Left lung (tissue), 10 donors: ENCODE data around the gene SELENOF. TPM values are rescaled to one million over a fixed set of nuclear protein-coding genes. Genes with fewer than 3 reads are reported as not detected.

Source experiments
- ATAC-seq: fragments of 200-7000 bp; cut with Tn5 transposase; one replicate; pipeline ENCODE4 v1.9.1; 2020; ENCODE audit warnings: moderate library complexity
- DNase-seq, 4 donors: peaks; one replicate each; pipeline ENCODE4 v3.0.0-alpha.2; 2013 to 2020
- H3K27ac ChIP-seq, 2 donors: fragments of 200-600 bp; sonication (generic) in 1 of 2; one replicate each; pipeline versions ENCODE4 v1.5.0 to v1.8.0; 2020 to 2021
- H3K27me3 ChIP-seq, 2 donors: fragments of 200-600 bp; sonication (generic) in 1 of 2; one replicate each; pipeline versions ENCODE4 v1.5.0 to v1.8.0; 2020 to 2021
- H3K36me3 ChIP-seq, 2 donors: fragments of 200-600 bp; sonication (generic) in 1 of 2; one replicate each; pipeline versions ENCODE4 v1.5.0 to v1.8.0; 2020 to 2021
- H3K4me1 ChIP-seq, 2 donors: fragments of 200-600 bp; one replicate each; pipeline ENCODE4 v1.8.0; 2021
- H3K4me3 ChIP-seq, 2 donors: fragments of 200-600 bp; sonication (generic) in 1 of 2; one replicate each; pipeline versions ENCODE4 v1.5.0 to v1.8.0; 2020 to 2021; ENCODE audit warnings: mild to moderate bottlenecking in 1 of 2
- H3K9me3 ChIP-seq, 2 donors: fragments of 200-600 bp; sonication (generic) in 1 of 2; one replicate each; pipeline versions ENCODE4 v1.5.0 to v1.8.0; 2020 to 2021
- intact Hi-C, 2 donors: fragments of 100-400 bp; cut with DNase I; formaldehyde crosslinking; loops; one replicate each; pipeline versions ENCODE4 v1.11.2 to v1.14.2; 2022
- polyA plus RNA-seq, 6 donors: library from polyadenylated mRNA; unstranded; fragments of 120-200 nt; gene quantifications; one replicate each; pipeline ENCODE4 v1.2.1, GENCODE V29; 2013; ENCODE audit not compliant: insufficient read length in 6 of 6
- total RNA-seq, 2 donors: library from RNA; stranded (reverse); fragmentation: NEBNext Ultra II Directional; extraction: Animal tissue kit (Norgen Biotek cat#: 25700); gene quantifications; one replicate each; pipeline ENCODE4 v1.2.1, GENCODE V29; 2021
- TF ChIP-seq, protein P1 (sequence below), 2 donors: fragments of 200-600 bp; sonication (generic) in 1 of 2; IDR thresholded peaks; one replicate each; pipeline versions ENCODE4 v1.5.0 to v1.8.0; 2021; ENCODE audit warnings: antibody characterized with exemption in 2 of 2
- donor health status: DM: no; HTN: yes; CAD: no.
- donor health status: DM: no; HTN: no; CAD: no.

The SELENOF gene
- total and polyA plus RNA-seq, 8 donors = 217 to 302 (median 270) TPM

DNA sequence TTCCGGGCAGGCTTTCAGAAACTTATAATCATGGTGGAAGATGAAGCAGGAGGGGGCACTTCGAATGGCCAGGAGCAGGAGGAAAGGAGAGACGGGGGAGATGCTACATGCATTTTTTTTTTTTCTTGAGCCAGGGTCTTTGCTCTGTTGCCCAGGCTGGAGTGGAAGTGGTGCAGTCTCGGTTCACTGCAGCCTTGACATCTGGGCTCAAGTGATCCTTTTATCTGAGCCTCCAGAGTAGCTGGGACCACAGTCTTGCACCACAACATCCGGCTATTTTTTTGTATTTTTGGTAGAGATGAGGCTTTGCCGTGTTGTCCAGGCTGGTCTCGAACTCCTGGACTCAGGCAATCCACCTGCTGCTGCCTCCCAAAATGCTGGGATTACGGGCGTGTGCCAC, 61.6 kb downstream of the SELENOF start:
- Histone ChIP-seq H3K36me3 (no peaks in the 10 kb centered on the region), H3K4me3 (no peak overlapping the region), H3K27me3 (no peaks in the 10 kb centered on the region), H3K27ac (no peak overlapping the region), H3K4me1 (no peaks in the 10 kb centered on the region), H3K9me3 (no peaks in the 10 kb centered on the region)
- TF ChIP-seq, protein P1, sequence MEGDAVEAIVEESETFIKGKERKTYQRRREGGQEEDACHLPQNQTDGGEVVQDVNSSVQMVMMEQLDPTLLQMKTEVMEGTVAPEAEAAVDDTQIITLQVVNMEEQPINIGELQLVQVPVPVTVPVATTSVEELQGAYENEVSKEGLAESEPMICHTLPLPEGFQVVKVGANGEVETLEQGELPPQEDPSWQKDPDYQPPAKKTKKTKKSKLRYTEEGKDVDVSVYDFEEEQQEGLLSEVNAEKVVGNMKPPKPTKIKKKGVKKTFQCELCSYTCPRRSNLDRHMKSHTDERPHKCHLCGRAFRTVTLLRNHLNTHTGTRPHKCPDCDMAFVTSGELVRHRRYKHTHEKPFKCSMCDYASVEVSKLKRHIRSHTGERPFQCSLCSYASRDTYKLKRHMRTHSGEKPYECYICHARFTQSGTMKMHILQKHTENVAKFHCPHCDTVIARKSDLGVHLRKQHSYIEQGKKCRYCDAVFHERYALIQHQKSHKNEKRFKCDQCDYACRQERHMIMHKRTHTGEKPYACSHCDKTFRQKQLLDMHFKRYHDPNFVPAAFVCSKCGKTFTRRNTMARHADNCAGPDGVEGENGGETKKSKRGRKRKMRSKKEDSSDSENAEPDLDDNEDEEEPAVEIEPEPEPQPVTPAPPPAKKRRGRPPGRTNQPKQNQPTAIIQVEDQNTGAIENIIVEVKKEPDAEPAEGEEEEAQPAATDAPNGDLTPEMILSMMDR (IDR thresholded peaks at IDR 0.05) = no peak
- no peak for ATAC-seq
- intact Hi-C loops = no loop called here
- no peak for DNase-seq

DNA sequence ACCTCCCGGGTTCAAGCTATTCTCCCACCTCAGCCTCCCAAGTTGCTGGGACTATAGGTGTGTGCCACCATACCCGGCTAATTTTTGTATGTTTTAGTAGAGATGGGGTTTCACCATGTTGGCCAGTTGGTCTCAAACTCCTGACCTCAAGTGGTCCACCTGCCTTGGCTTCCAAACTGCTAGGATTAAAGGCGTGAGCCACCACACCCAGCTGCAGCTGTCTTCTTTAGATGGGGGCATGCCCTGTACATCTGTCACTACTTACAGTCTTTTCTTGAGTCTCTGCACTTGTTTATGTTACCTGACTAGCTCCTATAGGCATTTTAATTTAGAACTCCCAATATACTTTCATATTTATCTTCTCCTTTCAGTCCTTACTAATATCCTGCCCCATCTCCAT, 64.2 kb downstream of the SELENOF start:
- Histone ChIP-seq H3K27me3 (no peaks in the 10 kb centered on the region), H3K27ac (no peak overlapping the region), H3K4me3 (no peak overlapping the region), H3K9me3 (no peaks in the 10 kb centered on the region), H3K36me3 (no peaks in the 10 kb centered on the region), H3K4me1 (no peaks in the 10 kb centered on the region)
- intact Hi-C loops = no loop called here
- TF ChIP-seq, protein P1 (IDR thresholded peaks at IDR 0.05) = no peak
- DNase-seq (no peak), ATAC-seq (no peak)

DNA sequence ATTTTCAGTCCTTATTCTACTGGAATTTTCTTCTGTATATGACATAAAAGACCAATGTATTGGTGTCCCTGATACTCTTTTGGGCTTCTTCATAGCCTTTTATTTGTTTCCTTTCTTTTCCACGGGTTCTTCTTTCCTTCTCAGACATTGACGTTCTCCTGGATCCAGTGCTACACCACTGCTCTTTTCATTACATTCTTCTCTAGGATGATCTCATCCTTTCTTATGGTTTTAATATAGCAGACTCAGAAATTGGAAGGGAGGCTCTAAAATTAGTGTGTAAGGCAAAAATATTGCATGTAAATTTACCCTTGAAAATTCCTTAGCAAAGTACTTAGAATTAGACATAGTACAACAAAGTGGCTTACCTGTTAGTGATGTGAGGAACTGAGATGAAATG, 65.3 kb downstream of the SELENOF start:
- TF ChIP-seq, protein P1 (IDR thresholded peaks at IDR 0.05) = no peak
- H3K36me3 ChIP-seq = no peaks in the 10 kb centered on the region
- intact Hi-C loops = no loop called here

DNA sequence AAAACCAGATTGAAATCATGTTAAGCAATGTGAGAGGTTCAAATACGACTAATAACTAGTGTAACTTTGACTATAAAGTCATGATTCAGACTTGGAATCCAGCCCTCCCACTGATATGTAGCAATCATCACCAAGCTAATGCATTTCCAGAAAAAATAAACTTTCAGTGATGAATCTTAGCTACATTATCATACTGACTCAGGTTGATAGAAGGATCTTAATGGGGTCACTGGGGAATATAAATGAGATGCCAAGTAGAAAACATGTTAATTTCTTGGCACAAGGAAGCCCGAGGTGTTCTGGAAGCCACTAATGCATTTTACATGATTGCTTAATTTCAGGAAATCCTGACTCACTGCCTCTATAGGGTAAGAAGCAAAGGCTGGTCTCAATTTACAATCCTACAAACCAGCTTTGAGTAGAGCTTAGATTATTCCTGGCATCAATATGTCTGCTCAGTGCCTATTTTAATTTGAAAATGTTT, 67.7 kb downstream of the SELENOF start:
- ATAC-seq = peak; percentile 46
- TF ChIP-seq, protein P1 (IDR thresholded peaks at IDR 0.05) = no peak
- no peak overlapping the region for H3K27ac ChIP-seq
- intact Hi-C loops = no loop called here
- H3K36me3 ChIP-seq = no peaks in the 10 kb centered on the region
- H3K27me3 ChIP-seq = no peaks in the 10 kb centered on the region
- no peaks in the 10 kb centered on the region for H3K9me3 ChIP-seq
- no peak for DNase-seq
- no peak overlapping the region for H3K4me3 ChIP-seq
- H3K4me1 ChIP-seq = no peaks in the 10 kb centered on the region

More for the DNA sequence above, 65.3 kb downstream of the SELENOF start:
- H3K27me3 ChIP-seq = no peaks in the 10 kb centered on the region
- ATAC-seq (no peak), DNase-seq (no peak)
- no peak overlapping the region for H3K27ac ChIP-seq
- H3K4me1 ChIP-seq = no peaks in the 10 kb centered on the region
- no peaks in the 10 kb centered on the region for H3K9me3 ChIP-seq
- H3K4me3 ChIP-seq = no peak overlapping the region

DNA sequence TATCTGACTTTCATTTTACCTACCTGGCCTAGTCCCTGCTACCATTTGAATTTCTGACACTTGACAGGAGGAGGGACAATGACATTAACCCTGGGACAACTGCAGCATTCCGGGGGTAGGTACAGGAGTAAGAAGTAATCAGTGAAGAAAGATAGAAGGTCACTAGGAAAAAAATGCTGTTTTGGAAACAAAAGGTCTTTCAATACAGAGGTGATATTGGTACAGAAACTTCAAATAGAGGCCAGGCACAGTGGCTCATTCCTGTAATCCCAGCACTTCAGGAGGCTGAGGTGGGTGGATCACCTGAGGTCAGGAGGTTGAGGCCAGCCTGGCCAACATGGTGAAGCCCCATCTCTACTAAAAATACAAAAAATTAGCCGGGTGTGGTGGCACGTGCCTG, 68.4 kb downstream of the SELENOF start:
- ATAC-seq = no peak
- TF ChIP-seq, protein P1 (IDR thresholded peaks at IDR 0.05) = no peak
- H3K4me1 ChIP-seq = no peaks in the 10 kb centered on the region
- no peak for DNase-seq
- H3K27me3 ChIP-seq = no peaks in the 10 kb centered on the region
- intact Hi-C loops = no loop called here
- no peak overlapping the region for H3K4me3 ChIP-seq
- no peak overlapping the region for H3K27ac ChIP-seq
- no peaks in the 10 kb centered on the region for H3K9me3 ChIP-seq
- H3K36me3 ChIP-seq = no peaks in the 10 kb centered on the region
